HG03097 (cell line): ENCODE data around the gene GOLIM4.
"Not testable (repeated sequence)": the region's sequence is repeated elsewhere in the genome, so short reads cannot be mapped to it uniquely, and the experiment has no call there.

ENCODE experiments used
- ATAC-seq: cut with Tn5 transposase; IDR thresholded peaks from one replicate; pipeline ENCODE4 v1.9.1; 2021; ENCODE audit not compliant: unreplicated experiment, low FRiP score

The GOLIM4 gene

DNA sequence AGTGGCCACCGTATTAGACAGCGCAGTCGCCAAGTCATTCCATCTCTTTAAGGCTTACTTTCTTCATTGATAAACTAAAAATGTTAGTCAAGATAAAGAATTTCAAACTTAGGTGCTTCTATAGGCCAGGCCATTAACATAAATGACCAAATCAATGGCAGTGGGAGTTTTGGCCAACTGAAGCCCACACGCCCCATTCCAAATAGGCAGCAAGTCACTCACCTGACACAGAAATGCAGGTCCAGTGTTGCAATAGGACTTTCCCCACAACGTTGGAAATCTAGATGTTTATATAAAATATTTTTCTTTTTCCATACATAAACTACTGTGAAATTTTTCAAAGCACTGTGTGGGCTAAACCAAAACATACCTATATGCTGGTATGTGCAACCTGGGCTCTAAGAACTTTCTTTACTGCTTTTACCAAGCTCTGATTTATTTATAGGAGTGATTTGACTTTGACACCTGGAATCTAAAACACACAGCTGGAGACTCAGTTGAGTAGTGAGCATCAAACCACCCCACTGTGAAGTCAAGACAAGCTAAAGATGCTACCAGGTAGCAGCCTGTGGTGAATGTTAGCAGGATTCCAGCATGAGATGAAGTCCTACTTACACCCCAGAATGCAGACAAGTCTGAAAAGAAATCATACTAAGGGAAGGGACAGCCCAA is 15.1 kb downstream of the GOLIM4 start:
- no peak for ATAC-seq

DNA sequence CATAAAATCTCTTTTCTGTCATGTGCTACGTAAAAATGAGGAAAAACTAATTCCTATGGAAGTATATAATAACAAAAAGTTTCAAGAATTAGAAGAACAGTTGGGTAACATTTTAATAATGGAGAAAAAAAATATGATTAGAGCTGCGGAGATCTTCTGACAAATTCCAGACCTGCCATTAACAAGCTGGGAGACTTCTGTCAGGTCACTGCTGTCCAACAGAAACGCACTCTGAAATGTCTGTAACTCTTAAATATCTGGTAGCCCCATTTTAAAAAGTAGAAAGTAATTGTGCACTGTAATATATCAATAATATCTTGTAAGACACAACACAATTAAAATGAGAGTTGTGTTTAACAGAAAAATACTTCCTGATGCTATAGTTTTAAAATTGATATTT is 15.7 kb downstream of the GOLIM4 start:
- ATAC-seq = no peak

DNA sequence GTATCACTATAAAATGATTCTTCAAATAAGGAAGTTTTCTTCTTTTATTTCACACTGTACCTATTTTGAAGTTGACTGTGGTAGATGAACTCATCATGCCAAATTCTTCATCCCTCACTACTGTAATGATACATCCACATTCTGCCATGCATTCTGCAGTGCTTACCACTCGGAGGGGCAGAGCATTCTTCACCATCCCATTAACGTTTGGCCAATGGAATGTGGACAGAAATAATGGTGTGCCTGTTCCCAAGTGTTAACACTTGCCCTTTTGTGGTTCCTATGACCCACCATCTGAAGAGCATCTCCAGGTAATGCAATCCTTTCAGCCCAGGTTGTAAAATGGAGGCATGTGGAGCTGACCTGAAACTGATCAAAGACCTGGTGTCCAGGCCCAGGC is 18.6 kb downstream of the GOLIM4 start:
- ATAC-seq = no peak

DNA sequence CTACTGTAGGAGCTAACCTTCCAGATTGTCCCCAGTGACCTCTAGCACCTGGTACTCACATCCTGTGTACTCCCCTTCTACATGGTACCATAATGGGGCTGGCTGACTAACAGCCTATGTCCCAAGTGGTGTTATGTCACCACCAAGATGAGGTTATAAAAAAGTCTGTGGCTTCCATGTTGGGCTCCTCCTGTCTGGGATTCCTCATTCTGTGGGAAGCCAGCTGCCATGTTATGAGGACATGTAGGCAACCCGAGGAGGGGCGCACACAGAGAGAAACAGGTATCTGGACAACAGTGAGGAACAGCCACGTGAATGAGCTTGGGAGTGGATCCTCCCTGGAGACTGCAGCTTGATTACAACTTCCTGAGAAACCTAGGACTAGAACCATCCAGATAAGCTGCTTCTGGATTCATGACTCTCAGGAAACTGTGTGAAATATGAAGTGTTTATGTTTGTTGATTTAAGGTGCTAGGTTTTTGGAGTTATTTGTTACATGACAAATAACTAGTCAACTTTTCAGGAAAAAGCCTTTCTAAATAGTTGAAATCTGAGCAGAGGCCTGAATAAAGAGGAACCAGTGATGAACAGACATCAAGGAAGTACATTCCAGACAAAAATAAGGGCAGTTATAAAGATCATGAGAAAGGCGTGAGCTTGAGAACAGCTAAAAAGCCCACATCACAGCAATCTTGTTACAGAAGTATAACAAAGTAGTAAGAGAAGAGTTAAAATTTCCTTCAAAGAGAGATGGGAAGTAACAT is 21.7 kb downstream of the GOLIM4 start:
- ATAC-seq = no peak

DNA sequence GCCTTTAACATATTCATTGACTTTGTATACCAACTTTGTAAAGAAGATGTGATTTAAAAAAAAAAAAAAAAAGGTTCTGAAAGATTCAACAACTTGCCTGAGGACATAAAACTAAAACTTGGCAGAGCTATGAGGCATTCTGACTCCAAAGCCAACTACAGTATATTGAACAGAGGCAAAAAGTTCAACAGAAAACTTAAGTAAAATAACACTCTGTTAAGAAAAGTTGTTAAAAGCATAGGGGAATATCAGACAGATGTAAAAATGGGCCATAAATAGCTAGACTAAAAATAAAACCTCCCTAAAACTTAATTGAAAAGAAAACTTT is 23.4 kb downstream of the GOLIM4 start:
- ATAC-seq = no peak

DNA sequence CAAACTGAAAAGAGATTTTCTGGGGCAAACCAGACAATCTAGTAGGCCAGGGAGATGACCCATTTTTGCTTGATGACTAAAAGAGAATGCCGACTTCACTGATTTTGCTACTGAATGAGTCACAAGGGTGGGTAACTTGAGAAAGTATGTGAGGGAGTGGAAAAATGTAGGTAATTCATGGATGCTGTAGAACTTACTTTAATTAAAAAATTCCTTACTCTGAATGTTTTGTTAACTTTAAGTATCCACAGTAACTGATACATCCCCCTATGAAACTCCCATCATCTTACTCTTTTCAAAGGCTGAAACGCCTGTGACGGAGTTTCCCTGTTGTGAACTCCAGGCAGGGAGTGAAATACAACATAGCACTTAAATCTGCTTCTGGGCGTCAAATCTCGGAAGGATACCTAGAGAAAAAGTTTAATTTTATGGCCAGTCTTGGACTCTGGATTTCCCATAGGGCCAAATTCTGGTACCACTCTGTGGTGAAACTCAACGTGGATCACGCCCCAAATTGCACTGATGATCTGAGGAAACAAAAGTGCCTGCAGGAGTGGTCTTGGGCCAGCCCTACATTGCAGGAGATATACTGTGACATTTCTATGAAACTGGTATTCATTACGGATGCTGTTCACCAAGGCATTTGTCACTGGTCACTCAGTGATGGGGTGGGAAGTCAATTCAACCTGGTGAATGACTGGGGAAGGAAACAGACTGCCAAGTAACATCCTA is 24.0 kb downstream of the GOLIM4 start:
- ATAC-seq = no peak

DNA sequence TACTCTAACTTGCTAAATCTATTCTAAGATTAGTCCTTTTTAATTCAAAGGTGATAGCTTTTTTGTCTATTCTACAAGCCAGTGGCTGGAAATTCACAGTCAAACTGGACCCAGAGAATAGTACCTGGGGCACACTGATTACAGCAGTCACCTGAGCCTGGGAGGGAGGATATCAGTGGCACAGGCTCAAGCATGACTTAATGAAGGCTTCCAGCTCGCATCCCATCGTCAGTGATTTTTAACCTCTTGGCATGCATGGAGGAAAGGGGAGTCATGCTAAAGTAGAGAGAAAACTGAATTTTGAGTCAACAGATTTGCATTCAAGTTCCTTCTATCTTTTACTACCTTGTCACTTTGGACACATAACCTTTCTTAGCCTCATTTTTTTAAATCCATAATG is 24.8 kb downstream of the GOLIM4 start:
- ATAC-seq = no peak

DNA sequence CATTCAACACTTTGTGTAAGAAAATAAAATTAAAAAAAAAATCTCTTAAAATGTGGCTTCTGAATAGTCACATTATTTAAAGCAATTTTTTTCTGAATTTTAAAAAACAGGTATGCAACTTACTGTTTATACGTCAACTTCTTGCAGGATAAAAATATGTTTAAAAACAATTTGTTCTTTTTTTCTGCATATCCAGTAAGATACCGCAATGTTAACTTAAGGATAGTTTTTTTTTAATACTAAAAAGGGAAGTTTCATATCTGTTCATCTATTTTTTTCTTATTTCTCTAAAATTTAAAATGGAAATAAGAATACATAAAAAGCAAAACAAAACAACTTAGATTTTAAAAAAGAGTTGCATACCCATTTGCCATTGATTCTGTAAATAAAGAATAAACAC is 27.4 kb downstream of the GOLIM4 start:
- no peak for ATAC-seq

DNA sequence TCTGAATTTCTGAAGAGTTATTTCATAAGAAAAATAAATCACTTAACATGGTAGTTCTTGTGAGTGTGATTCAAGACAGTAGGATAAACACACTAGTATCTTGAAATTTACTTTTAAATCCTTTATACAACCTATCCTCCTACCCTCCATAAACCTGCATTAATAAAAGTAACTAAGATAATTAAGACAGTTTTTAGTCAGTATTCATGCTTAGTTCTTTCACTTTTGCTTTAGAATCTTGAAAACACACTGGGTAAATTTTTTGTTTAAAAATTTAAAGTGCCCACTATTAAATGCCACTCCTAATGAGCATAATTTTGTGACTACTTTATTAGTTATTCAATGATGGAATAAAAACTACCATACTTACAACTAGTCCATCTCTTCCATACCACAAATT is 28.8 kb downstream of the GOLIM4 start:
- ATAC-seq = no peak

DNA sequence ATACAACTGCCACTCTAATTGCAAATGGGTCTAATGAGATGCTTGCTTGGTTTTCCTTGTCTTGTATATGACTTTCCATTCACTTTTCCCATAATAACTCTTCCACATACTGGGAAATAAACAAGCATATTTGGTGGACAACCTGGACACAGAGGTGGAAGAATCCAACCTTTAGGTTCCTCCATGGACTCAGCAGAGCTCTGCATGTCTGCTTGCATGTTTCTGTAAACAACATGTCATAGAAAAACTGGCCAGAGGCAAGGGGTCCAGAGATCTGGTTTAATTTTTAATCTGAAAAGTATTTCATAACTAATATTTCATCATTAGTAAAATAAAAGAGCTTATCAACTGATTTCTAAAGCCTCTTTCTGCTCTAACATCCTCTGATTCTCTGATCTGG is 30.2 kb downstream of the GOLIM4 start:
- ATAC-seq = no peak

DNA sequence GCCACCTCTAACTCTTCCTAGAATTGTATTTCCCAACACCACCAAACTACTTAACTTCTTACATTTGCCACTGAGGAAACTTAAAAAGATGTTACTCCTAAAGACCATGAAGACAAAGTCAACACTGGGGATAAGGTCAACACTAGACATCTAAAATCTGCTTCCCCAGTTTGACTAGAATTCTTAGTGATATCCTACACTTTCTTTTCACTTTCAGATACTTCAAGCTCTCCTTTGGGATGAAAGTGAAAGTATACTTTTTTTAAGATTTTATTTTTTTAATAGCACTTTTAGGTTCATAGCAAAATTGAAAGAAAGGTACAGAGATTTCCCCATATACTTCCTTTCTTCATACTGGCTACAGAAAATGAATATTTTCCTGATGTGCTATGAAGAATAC is 32.6 kb downstream of the GOLIM4 start:
- no peak for ATAC-seq

DNA sequence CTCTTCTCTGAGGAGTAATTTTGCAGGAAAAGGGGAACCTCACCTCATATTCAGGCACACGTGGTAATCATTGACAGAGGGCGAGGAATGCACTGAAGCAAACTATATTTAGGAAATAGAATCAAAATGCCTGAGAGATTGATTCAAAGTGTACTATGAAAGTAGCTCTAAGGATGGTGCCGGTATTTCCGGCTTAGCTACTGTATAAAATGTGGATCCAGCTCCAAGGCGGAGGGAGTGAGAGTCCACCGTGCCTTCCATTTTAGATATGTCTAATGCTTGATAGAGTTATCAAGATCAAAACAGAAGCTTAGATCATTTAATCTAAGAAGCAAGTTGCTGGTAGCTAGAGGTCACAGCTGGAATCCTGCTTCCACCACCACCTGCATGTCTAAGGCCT is 33.0 kb downstream of the GOLIM4 start:
- ATAC-seq = no peak

DNA sequence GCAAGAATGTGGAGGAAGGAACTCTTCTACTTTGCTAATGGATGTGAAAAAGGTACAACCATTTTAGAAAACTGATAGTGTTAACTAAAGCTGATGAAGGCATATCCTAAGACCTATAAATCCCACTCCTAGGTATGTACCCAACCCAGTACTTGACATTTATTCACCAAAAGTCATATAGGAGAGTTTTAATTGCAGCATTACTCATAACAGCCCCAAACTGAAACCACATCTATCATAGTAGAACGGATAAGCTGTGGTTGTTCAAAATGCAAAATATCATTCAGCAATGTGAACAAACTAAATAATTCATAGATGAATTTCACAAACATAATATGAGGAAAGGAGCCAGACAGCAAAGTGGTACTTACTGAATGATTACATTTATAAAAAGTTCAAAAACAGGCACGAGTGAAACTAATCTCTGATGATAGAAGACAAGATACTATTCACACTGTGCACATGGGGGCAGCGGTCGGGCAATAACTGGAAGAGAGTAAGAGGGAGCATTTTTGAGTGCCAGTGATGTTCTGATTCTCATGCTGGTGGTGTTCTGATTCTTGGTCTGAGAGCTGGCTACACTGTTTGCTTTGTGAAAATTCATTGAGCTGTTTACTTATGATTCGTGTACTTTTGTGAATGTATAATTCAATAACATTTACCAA is 34.3 kb downstream of the GOLIM4 start:
- peak; percentile 88 for ATAC-seq

DNA sequence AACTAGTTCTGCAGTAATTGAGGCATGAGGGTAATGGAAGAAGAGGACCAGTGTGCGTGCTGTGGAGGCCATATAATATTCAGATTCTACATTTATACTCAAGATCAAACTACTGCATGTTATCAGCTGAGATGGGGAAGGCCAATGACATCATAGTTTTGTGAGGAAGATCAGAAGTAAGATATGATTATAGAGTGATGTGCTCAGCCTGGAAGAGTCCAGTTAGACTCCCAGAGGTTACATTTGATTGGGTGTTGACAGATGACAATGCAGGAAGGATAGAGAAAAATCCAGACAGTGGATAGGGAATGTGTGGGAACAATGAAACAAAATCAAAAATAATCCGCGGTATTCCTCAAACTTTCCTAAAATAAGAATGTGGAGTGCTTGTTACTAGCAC is 35.4 kb downstream of the GOLIM4 start:
- ATAC-seq = no peak

DNA sequence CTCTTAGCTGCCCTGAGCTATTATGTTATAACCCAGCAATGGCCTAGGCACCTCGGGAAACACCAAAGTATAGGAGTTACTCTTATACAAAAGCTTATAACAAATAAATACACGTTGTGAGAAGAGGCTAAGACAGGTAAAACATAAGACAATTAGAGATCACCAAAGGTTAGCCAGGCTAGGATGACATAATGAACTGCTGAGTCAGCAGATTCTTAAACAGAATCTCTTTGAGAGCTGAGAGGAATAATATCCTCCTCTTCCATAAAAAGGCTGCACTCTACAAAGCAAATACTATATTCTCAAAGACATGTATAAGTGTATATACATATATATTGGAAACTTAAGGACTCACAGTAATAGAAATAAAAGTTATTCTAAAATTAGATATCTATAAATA is 37.2 kb downstream of the GOLIM4 start:
- no peak for ATAC-seq

DNA sequence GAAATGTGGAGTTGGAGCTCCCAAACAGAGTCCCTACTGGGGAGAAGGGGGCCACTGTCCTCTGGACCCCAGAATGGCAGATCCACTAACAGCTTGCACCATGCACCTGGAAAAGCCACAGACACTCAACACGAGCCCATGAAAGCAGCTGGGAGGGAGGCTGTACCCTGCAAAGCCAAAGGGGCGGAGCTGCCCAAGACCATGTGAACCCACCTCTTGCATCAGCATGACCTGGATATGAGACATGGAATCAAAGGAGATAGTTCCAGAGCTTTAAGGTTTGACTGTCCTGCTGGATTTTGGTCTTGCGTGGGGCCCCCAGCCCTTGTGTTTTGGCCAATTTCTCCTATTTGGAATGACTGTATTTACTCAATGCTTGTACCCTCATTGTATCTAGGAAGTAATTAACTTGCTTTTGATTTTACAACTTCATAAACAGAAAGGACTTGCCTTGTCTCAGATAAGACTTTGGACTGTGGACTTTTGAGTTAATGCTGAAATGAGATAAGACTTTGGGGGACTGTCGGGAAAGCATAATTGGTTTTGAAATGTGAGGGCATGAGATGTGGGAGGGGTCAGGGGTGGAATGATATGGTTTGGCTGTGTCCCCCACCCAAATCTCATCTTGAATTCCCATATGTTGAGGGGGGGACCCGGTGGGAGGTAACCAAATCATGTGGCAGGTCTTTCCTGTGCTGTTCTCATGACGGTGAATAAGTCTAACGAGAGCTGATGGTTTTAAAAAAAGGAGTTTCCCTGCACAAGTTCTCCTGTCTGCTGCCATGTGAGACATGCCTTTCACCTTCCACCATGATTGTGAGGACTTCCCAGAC is 39.1 kb downstream of the GOLIM4 start:
- ATAC-seq = not testable (repeated sequence)

DNA sequence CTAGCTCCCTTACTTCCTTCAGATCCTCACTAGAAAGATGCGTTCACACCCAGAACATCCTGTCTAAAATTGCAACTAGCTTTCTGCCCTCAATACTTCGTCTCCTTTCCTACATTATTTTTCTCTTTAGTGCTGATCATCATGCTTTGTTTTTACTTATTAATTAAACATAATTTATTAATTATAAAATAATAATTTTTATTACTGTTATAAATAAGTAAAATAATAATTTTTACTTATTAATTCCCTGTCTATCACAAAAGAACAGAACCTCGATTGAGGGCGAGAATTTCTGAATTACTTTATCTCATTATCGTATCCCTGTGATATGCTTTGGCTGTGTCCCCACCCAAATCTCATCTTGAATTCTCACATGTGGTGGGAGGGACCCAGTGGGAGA is 41.3 kb downstream of the GOLIM4 start:
- no peak for ATAC-seq

DNA sequence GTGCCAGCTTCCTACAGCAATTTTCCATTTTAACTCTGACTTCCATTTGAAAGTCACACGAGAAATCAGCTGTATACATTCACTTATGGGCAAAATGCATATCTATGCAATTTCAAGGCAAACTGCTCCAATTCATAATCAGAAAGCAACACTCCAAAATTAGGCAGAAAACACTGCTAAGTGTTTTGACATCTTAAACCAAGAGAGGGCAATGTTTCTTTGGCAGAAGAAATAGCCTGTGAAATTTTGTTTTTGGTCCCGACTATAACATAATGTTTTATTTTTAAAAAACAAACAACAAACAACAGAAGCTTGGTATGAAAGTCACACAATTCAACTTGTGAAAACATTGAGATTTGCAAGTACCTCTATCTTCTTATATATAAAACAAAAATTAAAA is 42.6 kb downstream of the GOLIM4 start:
- no peak for ATAC-seq

DNA sequence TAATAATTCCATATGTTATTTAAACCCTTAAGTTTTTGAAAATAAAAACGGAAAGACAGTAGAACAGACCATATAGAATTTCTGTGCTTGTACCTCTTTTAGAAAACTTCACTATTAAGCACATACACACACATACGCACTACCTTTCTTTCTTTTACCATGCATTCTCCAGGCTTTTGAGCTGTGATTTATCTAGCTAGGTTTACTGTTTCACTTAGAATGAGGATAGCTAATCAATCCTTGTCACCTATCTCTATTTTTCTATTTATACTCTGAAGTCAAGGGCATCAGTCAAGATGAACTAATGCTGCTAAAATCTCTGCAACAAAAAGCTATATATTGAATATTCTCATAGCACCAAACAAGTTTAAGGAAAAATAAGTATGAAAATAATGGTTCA is 43.2 kb downstream of the GOLIM4 start:
- ATAC-seq = no peak
